Colonic mucosa (tissue), 4 donors: ENCODE results near the gene HACD4. TPM values are rescaled to one million over a fixed set of nuclear protein-coding genes. Genes with fewer than 3 reads are reported as not detected.

Experiments used
- DNase-seq: peaks from one replicate; pipeline ENCODE4 v3.0.0-alpha.2; 2020
- H3K27ac ChIP-seq: fragments of 200-600 bp; one replicate; pipeline ENCODE4 v1.8.0; 2021
- H3K27me3 ChIP-seq: fragments of 200-600 bp; one replicate; pipeline ENCODE4 v1.8.0; 2021
- H3K36me3 ChIP-seq: fragments of 200-600 bp; one replicate; pipeline ENCODE4 v1.8.0; 2021
- H3K4me1 ChIP-seq: fragments of 200-600 bp; one replicate; pipeline ENCODE4 v1.8.0; 2021; ENCODE audit warnings: mild to moderate bottlenecking
- H3K4me3 ChIP-seq: fragments of 200-600 bp; one replicate; pipeline ENCODE4 v1.8.0; 2021
- H3K9ac ChIP-seq, 2 donors: one replicate each; pipeline ENCODE4 v1.7.0; 2013; ENCODE audit warnings: control low read depth in 2 of 2, low read depth in 2 of 2, low read length in 2 of 2
- H3K9me3 ChIP-seq: fragments of 200-600 bp; one replicate; pipeline ENCODE4 v1.8.0; 2021
- CTCF ChIP-seq: fragments of 200-600 bp; IDR thresholded peaks from one replicate; pipeline ENCODE4 v1.8.0; 2022; ENCODE audit warnings: antibody characterized with exemption, mild to moderate bottlenecking
- intact Hi-C: fragments of 100-400 bp; cut with DNase I; formaldehyde crosslinking; loops from one replicate; pipeline ENCODE4 v1.14.1; 2022
- total RNA-seq, 2 donors: library from RNA; stranded (reverse); fragmentation: NEBNext Ultra II Directional in 1 of 2; extraction: Animal tissue kit (Norgen Biotek cat#: 25700) in 1 of 2; gene quantifications; one replicate each; pipeline ENCODE4 v1.2.1, GENCODE V29; 2021
- donor health status: healthy.
- donor health status: DM: no; HTN: no; CAD: no.
- donor health status: DM: no; HTN: no; CAD: no.

HACD4 gene
- total RNA-seq, 2 donors from 2014 or later, result 0.67 to 2.5 TPM

GRCh38 chr9:21030389-21031035, 928 bp downstream of the HACD4 start:
- DNase-seq, result no peak
- peak overlapping the region; percentile 4 to 71 for H3K9ac ChIP-seq

GRCh38 chr9:21029661-21030060, 1.8 kb downstream of the HACD4 start:
- intact Hi-C loops, result no loop called here
- Histone ChIP-seq H3K4me1 (no peaks in the 10 kb centered on the region), H3K4me3 (no peak overlapping the region), H3K36me3 (no peaks in the 10 kb centered on the region), H3K9ac (no peak overlapping the region), H3K27ac (no peak overlapping the region), H3K9me3 (no peaks in the 10 kb centered on the region), H3K27me3 (no peaks in the 10 kb centered on the region)
- no peak for DNase-seq
- no peak for TF ChIP-seq CTCF

More at GRCh38 chr9:21030389-21031035, 928 bp downstream of the HACD4 start:
- peak overlapping the region; percentile 77 for H3K27ac ChIP-seq
- no peak for TF ChIP-seq CTCF
- no peaks in the 10 kb centered on the region for H3K9me3 ChIP-seq
- no peaks in the 10 kb centered on the region for H3K36me3 ChIP-seq
- peak overlapping the region; percentile 49 for H3K4me3 ChIP-seq
- H3K27me3 ChIP-seq, result no peaks in the 10 kb centered on the region
- no peaks in the 10 kb centered on the region for H3K4me1 ChIP-seq
- intact Hi-C loops, result no loop called here

- H3K4me3 ChIP-seq, result no peak overlapping the region
- no peaks in the 10 kb centered on the region for H3K9me3 ChIP-seq
- no peak overlapping the region for H3K27ac ChIP-seq
- H3K27me3 ChIP-seq, result no peaks in the 10 kb centered on the region
- H3K4me1 ChIP-seq, result no peaks in the 10 kb centered on the region
- no peaks in the 10 kb centered on the region for H3K36me3 ChIP-seq
- intact Hi-C loops, result no loop called here
- no peak overlapping the region for H3K9ac ChIP-seq
- DNase-seq, result no peak
- TF ChIP-seq CTCF, result no peak
Observed at GRCh38 chr9:21028466-21028865, 3.0 kb downstream of the HACD4 start.

- Histone ChIP-seq H3K27me3 (no peaks in the 10 kb centered on the region), H3K36me3 (no peaks in the 10 kb centered on the region), H3K27ac (no peak overlapping the region), H3K4me3 (no peak overlapping the region), H3K9me3 (no peaks in the 10 kb centered on the region), H3K4me1 (no peaks in the 10 kb centered on the region), H3K9ac (no peak overlapping the region)
- no peak for TF ChIP-seq CTCF
- intact Hi-C loops, result no loop called here
- DNase-seq, result no peak
Observed at GRCh38 chr9:21027295-21027694, 4.1 kb downstream of the HACD4 start.

- no peak overlapping the region for H3K27ac ChIP-seq
Observed at GRCh38 chr9:21023861-21024260, 7.6 kb downstream of the HACD4 start.

More at GRCh38 chr9:21023861-21024260, 7.6 kb downstream of the HACD4 start:
- Histone ChIP-seq H3K4me3 (no peak overlapping the region), H3K4me1 (no peaks in the 10 kb centered on the region), H3K36me3 (no peaks in the 10 kb centered on the region), H3K27me3 (no peaks in the 10 kb centered on the region), H3K9ac (no peak overlapping the region), H3K9me3 (no peaks in the 10 kb centered on the region)
- TF ChIP-seq CTCF, result no peak
- intact Hi-C loops, result no loop called here
- no peak for DNase-seq
